K562 (cell line): Measurements from ENCODE around the gene BLOC1S3.

ENCODE experiments used
- DLX4 ChIP-seq: fragments of 250-450 bp; sonication (Bioruptor Pico); IDR thresholded peaks from 2 replicates; pipeline ENCODE4 v1.6.1; 2021; ENCODE audit warnings: mild to moderate bottlenecking
- DNMT1 ChIP-seq: fragments of 450-650 bp; IDR thresholded peaks from 2 replicates; pipeline ENCODE4 v1.6.1; 2016; ENCODE audit warnings: antibody characterized with exemption, mild to moderate bottlenecking
- JUND ChIP-seq, 2 experiments: IDR thresholded peaks; 2 replicates in 1 of 2; 3 replicates in 1 of 2; pipeline ENCODE4 v1.6.1; 2011; ENCODE audit warnings: borderline replicate concordance in 2 of 2, low read depth in 2 of 2, low read length in 2 of 2, improper control_type of control experiment in 1 of 2, missing biosample characterization in 1 of 2, missing genetic modification characterization in 1 of 2, missing genetic modification reagents in 1 of 2
- LEF1 ChIP-seq: fragments of 450-650 bp; IDR thresholded peaks from 2 replicates; pipeline ENCODE4 v1.6.1; 2016; ENCODE audit warnings: mild to moderate bottlenecking
- MYC ChIP-seq, 2 experiments: fragments of 250-450 bp in 1 of 2; sonication (Bioruptor Pico) in 1 of 2; IDR thresholded peaks; 2 replicates each; pipeline versions ENCODE4 v1.5.1 to v1.6.1; 2012 to 2021; ENCODE audit warnings: low read depth in 2 of 2, borderline replicate concordance in 1 of 2, improper control_type of control experiment in 1 of 2, low read length in 1 of 2, mild to moderate bottlenecking in 1 of 2, moderate library complexity in 1 of 2
- NEUROD1 ChIP-seq: fragments of 150-350 bp; IDR thresholded peaks from 2 replicates; pipeline ENCODE4 v1.6.1; 2014; ENCODE audit warnings: borderline replicate concordance, low read length, low read depth; ENCODE audit not compliant: partially characterized antibody
- TBL1XR1 ChIP-seq, 2 experiments: IDR thresholded peaks; 2 replicates each; pipeline ENCODE4 v1.6.1; 2012; ENCODE audit warnings: improper control_type of control experiment in 2 of 2, low read length in 2 of 2, mild to moderate bottlenecking in 1 of 2
- TF ChIP-seq, protein P1 (sequence below), 3 experiments: IDR thresholded peaks in 2 of 3; conservative IDR thresholded peaks in 1 of 3; 2 replicates each; pipeline ENCODE4 v1.5.1; 2011 to 2012; ENCODE audit warnings: low read length in 3 of 3, mild to moderate bottlenecking in 3 of 3, control low read depth in 2 of 3, improper control_type of control experiment in 1 of 3, inconsistent platforms in 1 of 3, low read depth in 1 of 3, mixed read lengths in 1 of 3, moderate library complexity in 1 of 3; ENCODE audit not compliant: insufficient read depth in 2 of 3

DNA sequence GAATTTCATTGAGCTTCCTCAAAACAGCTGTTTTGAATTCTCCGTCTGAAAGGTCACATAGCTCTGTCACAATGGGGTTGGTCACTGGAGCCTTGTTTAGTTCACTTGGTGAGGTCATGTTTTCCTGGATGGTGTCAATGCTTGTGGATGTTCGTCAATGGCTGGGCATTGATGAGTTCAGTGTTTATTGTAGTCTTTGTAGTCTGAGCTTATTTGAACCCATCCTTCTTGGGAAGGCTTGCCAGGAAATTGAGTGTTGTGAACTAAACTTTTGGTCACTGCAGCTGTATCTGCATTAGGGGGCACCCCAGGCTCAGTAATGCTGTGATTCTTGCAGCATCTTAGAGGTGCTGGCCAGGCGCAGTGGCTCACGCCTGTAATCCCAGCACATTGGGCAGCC lies 22.0 kb downstream of the BLOC1S3 start:
- TF ChIP-seq, protein P1, sequence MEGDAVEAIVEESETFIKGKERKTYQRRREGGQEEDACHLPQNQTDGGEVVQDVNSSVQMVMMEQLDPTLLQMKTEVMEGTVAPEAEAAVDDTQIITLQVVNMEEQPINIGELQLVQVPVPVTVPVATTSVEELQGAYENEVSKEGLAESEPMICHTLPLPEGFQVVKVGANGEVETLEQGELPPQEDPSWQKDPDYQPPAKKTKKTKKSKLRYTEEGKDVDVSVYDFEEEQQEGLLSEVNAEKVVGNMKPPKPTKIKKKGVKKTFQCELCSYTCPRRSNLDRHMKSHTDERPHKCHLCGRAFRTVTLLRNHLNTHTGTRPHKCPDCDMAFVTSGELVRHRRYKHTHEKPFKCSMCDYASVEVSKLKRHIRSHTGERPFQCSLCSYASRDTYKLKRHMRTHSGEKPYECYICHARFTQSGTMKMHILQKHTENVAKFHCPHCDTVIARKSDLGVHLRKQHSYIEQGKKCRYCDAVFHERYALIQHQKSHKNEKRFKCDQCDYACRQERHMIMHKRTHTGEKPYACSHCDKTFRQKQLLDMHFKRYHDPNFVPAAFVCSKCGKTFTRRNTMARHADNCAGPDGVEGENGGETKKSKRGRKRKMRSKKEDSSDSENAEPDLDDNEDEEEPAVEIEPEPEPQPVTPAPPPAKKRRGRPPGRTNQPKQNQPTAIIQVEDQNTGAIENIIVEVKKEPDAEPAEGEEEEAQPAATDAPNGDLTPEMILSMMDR (IDR thresholded peaks at IDR 0.05 in 2 of 3, conservative IDR thresholded peaks at IDR 0.05 in 1 of 3; ENCODE audit: insufficient read depth in 2 of 3, low read depth in 1 of 3, low read length in 3 of 3), result peak; percentile 61 to 83 (median 71)
- TF ChIP-seq NEUROD1, result no peak
- no peak for TF ChIP-seq LEF1
- TF ChIP-seq JUND (IDR thresholded peaks at IDR 0.05; ENCODE audit: borderline replicate concordance, low read depth, low read length), result 0 out of 2 replicates have a peak, but pooled peaks have one; percentile 10
- TF ChIP-seq JUND (tag; IDR thresholded peaks at IDR 0.05; ENCODE audit: borderline replicate concordance, low read depth, low read length), result no peak
- TF ChIP-seq DLX4 (CRISPR knock-in tag), result no peak
- no peak for TF ChIP-seq TBL1XR1 (IDR thresholded peaks at IDR 0.05; ENCODE audit: low read length in 2 of 2)
- TF ChIP-seq MYC (IDR thresholded peaks at IDR 0.05; ENCODE audit: low read depth, low read length), result no peak
- TF ChIP-seq MYC (CRISPR knock-in tag; IDR thresholded peaks at IDR 0.05; ENCODE audit: borderline replicate concordance, low read depth), result no peak
- no peak for TF ChIP-seq DNMT1
